H1 (cell line): ENCODE measurements around the gene NKAIN2. TPM values are rescaled to one million over a fixed set of nuclear protein-coding genes. Genes with fewer than 3 reads are reported as not detected.

Experiments
- BCL11A ChIP-seq, 2 experiments: IDR thresholded peaks; one replicate each; pipeline ENCODE4 v1.6.1; 2011; ENCODE audit warnings: low read depth in 2 of 2, low read length in 2 of 2, mild to moderate bottlenecking in 2 of 2
- BRCA1 ChIP-seq: IDR thresholded peaks from 2 replicates; pipeline ENCODE4 v1.6.1; 2012; ENCODE audit warnings: low read depth, low read length, improper control_type of control experiment
- CHD1 ChIP-seq: IDR thresholded peaks from 2 replicates; pipeline ENCODE4 v1.6.1; 2012; ENCODE audit warnings: low read depth, low read length, improper control_type of control experiment
- CREB1 ChIP-seq: IDR thresholded peaks from 2 replicates; pipeline ENCODE4 v1.6.1; 2012; ENCODE audit warnings: inconsistent platforms
- EGR1 ChIP-seq: IDR thresholded peaks from 2 replicates; pipeline ENCODE4 v1.6.1; 2011; ENCODE audit warnings: low read depth, low read length, borderline replicate concordance
- HDAC6 ChIP-seq: IDR thresholded peaks from one replicate; pipeline ENCODE4 v1.7.1; 2012; ENCODE audit warnings: low read depth, mild to moderate bottlenecking, inconsistent platforms, low read length, moderate library complexity
- RAD21 ChIP-seq, 2 experiments: IDR thresholded peaks in 1 of 2; conservative IDR thresholded peaks in 1 of 2; 2 replicates each; pipeline ENCODE4 v1.6.1; 2011; ENCODE audit warnings: low read depth in 2 of 2, low read length in 2 of 2, improper control_type of control experiment in 1 of 2, inconsistent platforms in 1 of 2, mild to moderate bottlenecking in 1 of 2, moderate library complexity in 1 of 2
- SIX5 ChIP-seq: IDR thresholded peaks from 2 replicates; pipeline ENCODE4 v1.6.1; 2011; ENCODE audit warnings: mild to moderate bottlenecking, low read depth, low read length
- TEAD4 ChIP-seq: IDR thresholded peaks from 2 replicates; pipeline ENCODE4 v1.6.1; 2012; ENCODE audit warnings: low read depth, low read length, inconsistent platforms, mixed read lengths
- polyA plus RNA-seq, 7 experiments: library from polyadenylated mRNA; depleted of rRNA in 3 of 7; stranded (reverse) in 5 of 7; unstranded in 2 of 7; fragments of >200 nt in 5 of 7; fragments of 200-250 nt in 2 of 7; gene quantifications; 1 replicate in 5 of 7; 2 replicates in 1 of 7; 4 replicates in 1 of 7; pipeline versions ENCODE4 v1.2.1 to v1.2.3, GENCODE V29; 2011 to 2013; ENCODE audit warnings: missing spikeins in 2 of 7, mixed read lengths in 2 of 7
- total RNA-seq: library from RNA; stranded (reverse); fragmentation: NEBNext Ultra II Directional; extraction: Animal tissue kit (Norgen Biotek cat#: 25700); gene quantifications from 2 replicates; pipeline ENCODE4 v1.2.1, GENCODE V29; 2021

The NKAIN2 gene
- total and polyA plus RNA-seq, 2 of the 8 experiments (the other 6 are each of a cell fraction or from before 2014, with no cell fraction given) = 0.20 to 0.34 TPM

- TF ChIP-seq RAD21 (IDR thresholded peaks at IDR 0.05 in 1 of 2, conservative IDR thresholded peaks at IDR 0.05 in 1 of 2; ENCODE audit: low read depth in 2 of 2, low read length in 2 of 2) (no peak), HDAC6 (no peak), SIX5 (no peak), BRCA1 (no peak), CHD1 (no peak), CREB1 (no peak), EGR1 (no peak), TEAD4 (no peak), BCL11A (IDR thresholded peaks at IDR 0.05; ENCODE audit: low read depth in 2 of 2, low read length in 2 of 2) (no peak)
Measured at GRCh38 chr6:124536157-124536841, 732.6 kb downstream of the NKAIN2 start (continued).
